ENCODE measurements around the gene NUP188. TPM values are rescaled to one million over a fixed set of nuclear protein-coding genes. Genes with fewer than 3 reads are reported as not detected.

Gene NUP188
- total and polyA plus RNA-seq, 2 of the 13 experiments (the other 11 are each of a cell fraction or from before 2014, with no cell fraction given), result 28.0 to 38.5 TPM

DNA sequence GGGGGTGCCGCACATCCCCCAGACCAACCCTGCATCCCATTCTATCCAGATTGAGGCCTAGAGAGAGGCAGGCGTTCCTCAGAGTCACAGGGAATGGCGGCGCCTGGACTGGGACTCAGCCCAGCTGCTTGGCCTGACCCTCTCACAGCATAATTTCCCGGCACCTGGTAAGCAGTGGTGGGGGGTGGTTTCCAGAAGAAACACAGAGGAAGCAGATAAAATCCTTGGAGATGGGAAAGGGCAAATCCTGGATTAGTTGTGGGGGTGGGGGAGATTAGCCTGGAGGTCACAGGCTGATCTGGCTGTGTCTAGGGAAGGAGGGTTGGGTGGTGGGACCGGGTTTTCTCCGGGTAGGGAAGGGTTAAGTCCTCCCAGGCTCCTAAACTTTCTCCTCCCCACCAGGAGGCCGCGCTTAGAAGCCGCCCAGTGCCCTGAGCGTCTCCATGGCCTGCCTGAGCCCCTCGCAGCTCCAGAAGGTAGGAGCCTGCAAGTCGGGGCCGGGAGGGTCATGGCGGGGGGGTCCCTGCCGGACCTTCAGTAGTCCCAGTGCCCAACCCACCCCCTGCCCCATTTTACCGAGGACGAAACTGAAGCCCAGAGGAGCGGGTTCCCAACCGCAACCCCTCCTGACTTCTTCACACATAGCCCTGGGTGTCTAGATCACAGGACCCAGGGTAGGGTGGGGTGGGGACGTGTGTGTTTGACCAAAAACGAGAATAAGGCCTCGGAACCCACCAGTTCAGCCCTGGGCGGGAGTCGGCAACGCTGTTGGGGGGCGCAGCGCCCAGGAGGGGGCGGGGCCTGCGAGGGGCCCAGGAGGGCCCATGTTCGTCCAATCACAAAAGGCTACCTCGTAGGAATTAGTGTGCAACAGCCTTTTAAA, 25.4 kb upstream of the NUP188 start (continued):
- TF ChIP-seq, protein P1, sequence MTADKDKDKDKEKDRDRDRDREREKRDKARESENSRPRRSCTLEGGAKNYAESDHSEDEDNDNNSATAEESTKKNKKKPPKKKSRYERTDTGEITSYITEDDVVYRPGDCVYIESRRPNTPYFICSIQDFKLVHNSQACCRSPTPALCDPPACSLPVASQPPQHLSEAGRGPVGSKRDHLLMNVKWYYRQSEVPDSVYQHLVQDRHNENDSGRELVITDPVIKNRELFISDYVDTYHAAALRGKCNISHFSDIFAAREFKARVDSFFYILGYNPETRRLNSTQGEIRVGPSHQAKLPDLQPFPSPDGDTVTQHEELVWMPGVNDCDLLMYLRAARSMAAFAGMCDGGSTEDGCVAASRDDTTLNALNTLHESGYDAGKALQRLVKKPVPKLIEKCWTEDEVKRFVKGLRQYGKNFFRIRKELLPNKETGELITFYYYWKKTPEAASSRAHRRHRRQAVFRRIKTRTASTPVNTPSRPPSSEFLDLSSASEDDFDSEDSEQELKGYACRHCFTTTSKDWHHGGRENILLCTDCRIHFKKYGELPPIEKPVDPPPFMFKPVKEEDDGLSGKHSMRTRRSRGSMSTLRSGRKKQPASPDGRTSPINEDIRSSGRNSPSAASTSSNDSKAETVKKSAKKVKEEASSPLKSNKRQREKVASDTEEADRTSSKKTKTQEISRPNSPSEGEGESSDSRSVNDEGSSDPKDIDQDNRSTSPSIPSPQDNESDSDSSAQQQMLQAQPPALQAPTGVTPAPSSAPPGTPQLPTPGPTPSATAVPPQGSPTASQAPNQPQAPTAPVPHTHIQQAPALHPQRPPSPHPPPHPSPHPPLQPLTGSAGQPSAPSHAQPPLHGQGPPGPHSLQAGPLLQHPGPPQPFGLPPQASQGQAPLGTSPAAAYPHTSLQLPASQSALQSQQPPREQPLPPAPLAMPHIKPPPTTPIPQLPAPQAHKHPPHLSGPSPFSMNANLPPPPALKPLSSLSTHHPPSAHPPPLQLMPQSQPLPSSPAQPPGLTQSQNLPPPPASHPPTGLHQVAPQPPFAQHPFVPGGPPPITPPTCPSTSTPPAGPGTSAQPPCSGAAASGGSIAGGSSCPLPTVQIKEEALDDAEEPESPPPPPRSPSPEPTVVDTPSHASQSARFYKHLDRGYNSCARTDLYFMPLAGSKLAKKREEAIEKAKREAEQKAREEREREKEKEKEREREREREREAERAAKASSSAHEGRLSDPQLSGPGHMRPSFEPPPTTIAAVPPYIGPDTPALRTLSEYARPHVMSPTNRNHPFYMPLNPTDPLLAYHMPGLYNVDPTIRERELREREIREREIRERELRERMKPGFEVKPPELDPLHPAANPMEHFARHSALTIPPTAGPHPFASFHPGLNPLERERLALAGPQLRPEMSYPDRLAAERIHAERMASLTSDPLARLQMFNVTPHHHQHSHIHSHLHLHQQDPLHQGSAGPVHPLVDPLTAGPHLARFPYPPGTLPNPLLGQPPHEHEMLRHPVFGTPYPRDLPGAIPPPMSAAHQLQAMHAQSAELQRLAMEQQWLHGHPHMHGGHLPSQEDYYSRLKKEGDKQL (CRISPR knock-in tag; IDR thresholded peaks at IDR 0.05; ENCODE audit: low read depth), result no peak
- TF ChIP-seq MAFF (IDR thresholded peaks at IDR 0.05; ENCODE audit: low read depth, low read length), result no peak
- TF ChIP-seq, protein P2, sequence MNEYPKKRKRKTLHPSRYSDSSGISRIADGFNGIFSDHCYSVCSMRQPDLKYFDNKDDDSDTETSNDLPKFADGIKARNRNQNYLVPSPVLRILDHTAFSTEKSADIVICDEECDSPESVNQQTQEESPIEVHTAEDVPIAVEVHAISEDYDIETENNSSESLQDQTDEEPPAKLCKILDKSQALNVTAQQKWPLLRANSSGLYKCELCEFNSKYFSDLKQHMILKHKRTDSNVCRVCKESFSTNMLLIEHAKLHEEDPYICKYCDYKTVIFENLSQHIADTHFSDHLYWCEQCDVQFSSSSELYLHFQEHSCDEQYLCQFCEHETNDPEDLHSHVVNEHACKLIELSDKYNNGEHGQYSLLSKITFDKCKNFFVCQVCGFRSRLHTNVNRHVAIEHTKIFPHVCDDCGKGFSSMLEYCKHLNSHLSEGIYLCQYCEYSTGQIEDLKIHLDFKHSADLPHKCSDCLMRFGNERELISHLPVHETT (CRISPR knock-in tag; conservative IDR thresholded peaks at IDR 0.05), result no peak
- TF ChIP-seq ZC3H13 (CRISPR knock-in tag; IDR thresholded peaks at IDR 0.05), result no peak
- TF ChIP-seq, protein P3, sequence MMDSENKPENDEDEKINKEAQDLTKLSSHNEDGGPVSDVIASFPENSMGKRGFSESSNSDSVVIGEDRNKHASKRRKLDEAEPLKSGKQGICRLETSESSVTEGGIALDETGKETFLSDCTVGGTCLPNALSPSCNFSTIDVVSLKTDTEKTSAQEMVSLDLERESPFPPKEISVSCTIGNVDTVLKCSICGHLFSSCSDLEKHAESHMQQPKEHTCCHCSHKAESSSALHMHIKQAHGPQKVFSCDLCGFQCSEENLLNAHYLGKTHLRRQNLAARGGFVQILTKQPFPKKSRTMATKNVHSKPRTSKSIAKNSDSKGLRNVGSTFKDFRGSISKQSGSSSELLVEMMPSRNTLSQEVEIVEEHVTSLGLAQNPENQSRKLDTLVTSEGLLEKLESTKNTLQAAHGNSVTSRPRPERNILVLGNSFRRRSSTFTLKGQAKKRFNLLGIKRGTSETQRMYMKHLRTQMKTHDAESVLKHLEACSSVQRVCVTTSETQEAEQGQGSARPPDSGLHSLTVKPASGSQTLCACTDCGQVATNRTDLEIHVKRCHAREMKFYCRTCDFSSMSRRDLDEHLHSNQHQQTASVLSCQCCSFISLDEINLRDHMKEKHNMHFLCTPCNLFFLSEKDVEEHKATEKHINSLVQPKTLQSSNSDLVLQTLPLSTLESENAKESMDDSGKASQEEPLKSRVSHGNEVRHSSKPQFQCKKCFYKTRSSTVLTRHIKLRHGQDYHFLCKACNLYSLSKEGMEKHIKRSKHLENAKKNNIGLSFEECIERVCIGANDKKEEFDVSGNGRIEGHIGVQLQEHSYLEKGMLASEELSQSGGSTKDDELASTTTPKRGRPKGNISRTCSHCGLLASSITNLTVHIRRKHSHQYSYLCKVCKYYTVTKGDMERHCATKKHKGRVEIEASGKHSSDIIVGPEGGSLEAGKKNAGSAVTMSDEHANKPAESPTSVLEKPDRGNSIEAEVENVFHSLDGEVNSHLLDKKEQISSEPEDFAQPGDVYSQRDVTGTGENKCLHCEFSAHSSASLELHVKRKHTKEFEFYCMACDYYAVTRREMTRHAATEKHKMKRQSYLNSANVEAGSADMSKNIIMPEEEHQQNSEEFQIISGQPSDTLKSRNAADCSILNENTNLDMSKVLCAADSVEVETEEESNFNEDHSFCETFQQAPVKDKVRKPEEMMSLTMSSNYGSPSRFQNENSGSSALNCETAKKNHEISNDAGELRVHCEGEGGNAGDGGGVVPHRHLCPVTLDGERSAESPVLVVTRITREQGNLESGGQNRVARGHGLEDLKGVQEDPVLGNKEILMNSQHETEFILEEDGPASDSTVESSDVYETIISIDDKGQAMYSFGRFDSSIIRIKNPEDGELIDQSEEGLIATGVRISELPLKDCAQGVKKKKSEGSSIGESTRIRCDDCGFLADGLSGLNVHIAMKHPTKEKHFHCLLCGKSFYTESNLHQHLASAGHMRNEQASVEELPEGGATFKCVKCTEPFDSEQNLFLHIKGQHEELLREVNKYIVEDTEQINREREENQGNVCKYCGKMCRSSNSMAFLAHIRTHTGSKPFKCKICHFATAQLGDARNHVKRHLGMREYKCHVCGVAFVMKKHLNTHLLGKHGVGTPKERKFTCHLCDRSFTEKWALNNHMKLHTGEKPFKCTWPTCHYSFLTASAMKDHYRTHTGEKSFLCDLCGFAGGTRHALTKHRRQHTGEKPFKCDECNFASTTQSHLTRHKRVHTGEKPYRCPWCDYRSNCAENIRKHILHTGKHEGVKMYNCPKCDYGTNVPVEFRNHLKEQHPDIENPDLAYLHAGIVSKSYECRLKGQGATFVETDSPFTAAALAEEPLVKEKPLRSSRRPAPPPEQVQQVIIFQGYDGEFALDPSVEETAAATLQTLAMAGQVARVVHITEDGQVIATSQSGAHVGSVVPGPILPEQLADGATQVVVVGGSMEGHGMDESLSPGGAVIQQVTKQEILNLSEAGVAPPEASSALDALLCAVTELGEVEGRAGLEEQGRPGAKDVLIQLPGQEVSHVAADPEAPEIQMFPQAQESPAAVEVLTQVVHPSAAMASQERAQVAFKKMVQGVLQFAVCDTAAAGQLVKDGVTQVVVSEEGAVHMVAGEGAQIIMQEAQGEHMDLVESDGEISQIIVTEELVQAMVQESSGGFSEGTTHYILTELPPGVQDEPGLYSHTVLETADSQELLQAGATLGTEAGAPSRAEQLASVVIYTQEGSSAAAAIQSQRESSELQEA (CRISPR knock-in tag; IDR thresholded peaks at IDR 0.05; ENCODE audit: not compliant biosample characterization), result no peak

Measured in HepG2 (cell line).